NT2/D1 (cell line): Measurements from ENCODE around the gene MB21D2.

Experiments
- YY1 ChIP-seq: IDR thresholded peaks from 2 replicates; pipeline ENCODE4 v1.6.1; 2011; ENCODE audit not compliant: insufficient read length, insufficient read depth
- ZNF274 ChIP-seq: IDR thresholded peaks from 2 replicates; pipeline ENCODE4 v1.6.1; 2011; ENCODE audit warnings: mild to moderate bottlenecking, low read depth, low read length

DNA sequence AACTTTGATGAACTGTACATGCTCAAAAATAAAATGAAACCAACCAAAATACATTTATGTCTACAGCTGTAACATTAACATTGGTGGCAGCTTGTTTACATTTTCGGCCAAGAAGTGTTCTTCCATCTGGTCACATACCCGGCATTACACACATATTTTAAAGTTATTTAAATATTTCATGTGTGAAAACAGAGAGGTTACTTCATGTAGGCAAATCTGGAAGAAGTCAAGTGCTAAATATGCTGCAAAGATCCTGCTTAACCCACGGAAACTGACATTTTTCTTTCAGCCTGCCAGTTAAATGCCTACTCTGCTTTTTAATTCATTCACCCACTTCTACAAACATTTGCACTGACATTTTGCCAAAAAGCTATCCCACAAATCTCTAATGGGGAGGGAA lies 69.7 kb downstream of the MB21D2 start:
- no peak for TF ChIP-seq ZNF274
- no peak for TF ChIP-seq YY1
